PFSK-1 (cell line): ENCODE results near the gene FGF9.

Source experiments
- FOXP2 ChIP-seq: optimal IDR thresholded peaks from 2 replicates; pipeline ENCODE3; 2011; ENCODE audit warnings: borderline replicate concordance, control low read depth, inconsistent platforms; ENCODE audit not compliant: insufficient read depth; ENCODE audit errors: extremely low read length, extremely low read depth
- POLR2AphosphoS5 ChIP-seq: IDR thresholded peaks from 2 replicates; pipeline ENCODE4 v1.6.1; 2012; ENCODE audit warnings: low read depth, mild to moderate bottlenecking, control low read depth, low read length, moderate library complexity
- SIN3A ChIP-seq: IDR thresholded peaks from 2 replicates; pipeline ENCODE4 v1.6.1; 2012; ENCODE audit warnings: mild to moderate bottlenecking, low read length, moderate library complexity, borderline replicate concordance; ENCODE audit not compliant: insufficient read depth
- TAF1 ChIP-seq: IDR thresholded peaks from 2 replicates; pipeline ENCODE4 v1.6.1; 2012; ENCODE audit warnings: low read length, control low read depth, borderline replicate concordance; ENCODE audit not compliant: insufficient read depth
- TF ChIP-seq, protein P1 (sequence below), 2 experiments: IDR thresholded peaks; 2 replicates each; pipeline versions ENCODE4 v1.6.1 to v1.8.0; 2011 to 2012; ENCODE audit warnings: low read depth in 2 of 2, low read length in 2 of 2, control low read depth in 1 of 2, inconsistent platforms in 1 of 2, mild to moderate bottlenecking in 1 of 2, moderate library complexity in 1 of 2; ENCODE audit not compliant: insufficient read depth in 1 of 2

FGF9 gene

DNA sequence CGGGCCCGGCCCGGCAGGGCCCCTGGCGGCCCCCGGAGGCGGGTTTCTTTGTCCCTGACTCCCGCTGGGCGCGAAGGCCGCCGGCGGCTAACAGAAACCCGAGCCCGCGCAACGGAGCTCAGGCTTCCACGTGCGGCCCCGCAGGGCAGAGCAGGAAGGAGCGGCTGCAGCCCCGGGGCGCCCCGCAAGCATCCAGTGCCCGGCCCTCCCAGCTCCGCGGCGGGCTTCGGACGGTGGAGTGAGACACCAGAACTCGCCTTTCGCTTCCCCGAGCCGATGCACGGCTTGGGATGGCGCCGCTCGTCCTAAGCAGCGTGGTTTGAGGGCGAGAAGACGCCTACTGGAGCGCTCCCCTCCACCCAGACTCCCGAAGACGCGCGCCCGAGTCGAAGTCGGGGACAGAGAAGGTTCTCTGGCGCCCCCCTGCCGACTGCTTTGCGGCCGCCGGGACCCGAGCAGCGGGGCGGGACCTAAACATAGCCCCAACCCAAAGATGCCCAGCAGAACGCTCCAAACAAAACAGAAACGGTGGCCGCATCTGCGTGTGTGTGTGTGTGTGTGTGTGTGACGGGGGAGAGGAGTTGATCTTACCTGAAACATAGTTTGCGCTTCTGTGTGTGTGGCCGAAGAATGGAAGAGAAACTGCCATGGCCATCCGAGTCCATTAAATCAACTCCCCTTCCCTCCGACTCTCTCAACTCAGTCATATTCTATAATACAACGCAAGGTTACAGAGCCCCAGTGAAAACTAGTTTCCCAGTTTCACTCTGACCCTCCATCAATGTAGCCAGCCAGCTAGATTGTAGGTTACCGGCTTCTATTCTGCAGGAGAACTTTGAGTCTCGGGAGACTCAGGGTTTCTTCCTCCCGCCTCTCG, 629 bp upstream of the FGF9 start:
- TF ChIP-seq, protein P1, sequence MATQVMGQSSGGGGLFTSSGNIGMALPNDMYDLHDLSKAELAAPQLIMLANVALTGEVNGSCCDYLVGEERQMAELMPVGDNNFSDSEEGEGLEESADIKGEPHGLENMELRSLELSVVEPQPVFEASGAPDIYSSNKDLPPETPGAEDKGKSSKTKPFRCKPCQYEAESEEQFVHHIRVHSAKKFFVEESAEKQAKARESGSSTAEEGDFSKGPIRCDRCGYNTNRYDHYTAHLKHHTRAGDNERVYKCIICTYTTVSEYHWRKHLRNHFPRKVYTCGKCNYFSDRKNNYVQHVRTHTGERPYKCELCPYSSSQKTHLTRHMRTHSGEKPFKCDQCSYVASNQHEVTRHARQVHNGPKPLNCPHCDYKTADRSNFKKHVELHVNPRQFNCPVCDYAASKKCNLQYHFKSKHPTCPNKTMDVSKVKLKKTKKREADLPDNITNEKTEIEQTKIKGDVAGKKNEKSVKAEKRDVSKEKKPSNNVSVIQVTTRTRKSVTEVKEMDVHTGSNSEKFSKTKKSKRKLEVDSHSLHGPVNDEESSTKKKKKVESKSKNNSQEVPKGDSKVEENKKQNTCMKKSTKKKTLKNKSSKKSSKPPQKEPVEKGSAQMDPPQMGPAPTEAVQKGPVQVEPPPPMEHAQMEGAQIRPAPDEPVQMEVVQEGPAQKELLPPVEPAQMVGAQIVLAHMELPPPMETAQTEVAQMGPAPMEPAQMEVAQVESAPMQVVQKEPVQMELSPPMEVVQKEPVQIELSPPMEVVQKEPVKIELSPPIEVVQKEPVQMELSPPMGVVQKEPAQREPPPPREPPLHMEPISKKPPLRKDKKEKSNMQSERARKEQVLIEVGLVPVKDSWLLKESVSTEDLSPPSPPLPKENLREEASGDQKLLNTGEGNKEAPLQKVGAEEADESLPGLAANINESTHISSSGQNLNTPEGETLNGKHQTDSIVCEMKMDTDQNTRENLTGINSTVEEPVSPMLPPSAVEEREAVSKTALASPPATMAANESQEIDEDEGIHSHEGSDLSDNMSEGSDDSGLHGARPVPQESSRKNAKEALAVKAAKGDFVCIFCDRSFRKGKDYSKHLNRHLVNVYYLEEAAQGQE (IDR thresholded peaks at IDR 0.05; ENCODE audit: insufficient read depth in 1 of 2, low read depth in 2 of 2, low read length in 2 of 2) = no peak
- no peak for TF ChIP-seq FOXP2
- TF ChIP-seq POLR2AphosphoS5 = no peak
- TF ChIP-seq TAF1 = no peak
- no peak for TF ChIP-seq SIN3A

DNA sequence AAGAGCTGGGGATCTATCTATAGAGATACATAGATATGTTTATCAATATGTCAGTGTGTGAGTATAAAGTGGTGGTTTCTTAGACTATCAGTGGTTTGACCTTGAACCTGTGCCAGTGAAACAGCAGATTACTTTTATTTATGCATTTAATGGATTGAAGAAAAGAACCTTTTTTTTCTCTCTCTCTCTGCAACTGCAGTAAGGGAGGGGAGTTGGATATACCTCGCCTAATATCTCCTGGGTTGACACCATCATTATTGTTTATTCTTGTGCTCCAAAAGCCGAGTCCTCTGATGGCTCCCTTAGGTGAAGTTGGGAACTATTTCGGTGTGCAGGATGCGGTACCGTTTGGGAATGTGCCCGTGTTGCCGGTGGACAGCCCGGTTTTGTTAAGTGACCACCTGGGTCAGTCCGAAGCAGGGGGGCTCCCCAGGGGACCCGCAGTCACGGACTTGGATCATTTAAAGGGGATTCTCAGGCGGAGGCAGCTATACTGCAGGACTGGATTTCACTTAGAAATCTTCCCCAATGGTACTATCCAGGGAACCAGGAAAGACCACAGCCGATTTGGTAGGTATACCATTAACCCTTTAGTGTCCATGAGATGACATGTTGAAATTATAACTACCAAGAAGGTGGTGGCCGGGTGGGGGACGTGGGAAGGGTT, 880 bp downstream of the FGF9 start:
- TF ChIP-seq, protein P1 (IDR thresholded peaks at IDR 0.05; ENCODE audit: insufficient read depth in 1 of 2, low read depth in 2 of 2, low read length in 2 of 2) = no peak
- no peak for TF ChIP-seq FOXP2
- no peak for TF ChIP-seq POLR2AphosphoS5
- no peak for TF ChIP-seq TAF1
- no peak for TF ChIP-seq SIN3A

DNA sequence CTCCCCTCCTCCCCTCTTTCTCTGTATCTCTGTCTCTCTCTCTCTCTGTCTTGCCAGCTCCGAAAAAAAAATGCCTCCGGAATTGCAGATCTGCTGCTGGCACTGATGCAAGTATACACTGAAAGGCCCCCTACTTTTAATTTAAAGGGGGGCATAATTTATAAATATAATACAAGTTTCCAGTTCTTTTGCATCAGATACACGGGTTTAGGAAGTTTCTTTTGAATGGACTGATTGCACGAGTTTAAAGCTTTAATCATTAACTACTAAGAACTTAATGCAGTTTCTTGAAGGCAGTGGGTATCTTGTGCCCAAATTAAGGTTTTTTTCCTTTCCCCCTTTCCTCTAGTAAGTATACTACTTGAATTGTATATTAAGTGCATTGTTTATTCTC, 1.4 kb downstream of the FGF9 start:
- TF ChIP-seq, protein P1 (IDR thresholded peaks at IDR 0.05; ENCODE audit: insufficient read depth in 1 of 2, low read depth in 2 of 2, low read length in 2 of 2) = no peak
- no peak for TF ChIP-seq SIN3A

- TF ChIP-seq FOXP2 (no peak), SIN3A (no peak), POLR2AphosphoS5 (no peak)
- TF ChIP-seq, protein P1 (IDR thresholded peaks at IDR 0.05; ENCODE audit: insufficient read depth in 1 of 2, low read depth in 2 of 2, low read length in 2 of 2) = no peak
Measured at GRCh38 chr13:21672796-21673538, 2.1 kb downstream of the FGF9 start.
